Measurements from ENCODE around the gene ZDHHC14.

DNA sequence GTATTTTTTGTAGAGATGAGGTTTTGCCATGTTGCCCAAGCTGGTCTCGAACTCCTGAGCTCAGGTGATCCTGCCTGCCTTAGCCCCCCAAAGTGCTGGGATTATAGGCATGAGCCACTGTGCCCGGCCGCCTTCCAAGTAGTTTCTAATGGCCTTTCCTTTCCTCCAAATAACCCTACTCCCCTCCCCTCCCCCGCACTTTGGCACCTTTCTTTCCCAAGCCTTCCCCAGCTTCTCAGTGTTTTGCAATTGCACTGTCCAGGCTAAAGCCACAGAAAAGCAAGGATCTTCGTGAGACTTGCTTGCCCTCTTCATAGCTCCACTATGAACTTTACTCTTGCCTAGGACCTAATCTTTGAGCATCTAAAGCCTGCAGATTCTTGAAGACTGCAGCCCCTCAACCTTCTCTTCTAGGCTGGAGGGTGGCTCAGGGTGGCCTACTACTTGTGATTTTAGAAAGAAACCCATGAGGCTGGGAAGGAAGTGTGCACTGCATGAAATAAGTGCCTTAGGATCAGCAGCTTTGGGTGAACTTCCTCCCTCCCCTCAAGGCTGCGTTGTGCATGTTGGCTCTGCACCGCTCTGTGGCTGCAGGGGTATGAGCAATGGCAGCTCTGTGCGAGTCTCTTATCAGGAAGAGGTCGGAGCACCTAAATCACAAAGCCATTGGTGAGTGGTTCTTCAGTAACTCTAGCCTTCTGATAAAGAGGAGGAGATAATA, 289.6 kb downstream of the ZDHHC14 start:
- no peak for TF ChIP-seq POLR2AphosphoS5 (IDR thresholded peaks at IDR 0.05; ENCODE audit: insufficient read depth in 1 of 2, low read depth in 1 of 2)
- TF ChIP-seq POLR2A (IDR thresholded peaks at IDR 0.05): no peak

All from vagina (tissue), 2 donors.